WTC11 (cell line): ENCODE measurements around the gene DLX1. TPM values are rescaled to one million over a fixed set of nuclear protein-coding genes. Genes with fewer than 3 reads are reported as not detected.

Experiments used
- ATAC-seq: fragments of 200-7000 bp; cut with Tn5 transposase; 2 replicates; pipeline ENCODE4 v1.10.0; 2021; ENCODE audit warnings: mild to moderate bottlenecking, moderate library complexity
- CTCF ChIA-PET: fragments of 300-600 bp; sonication (Branson Sonifier 250); formaldehyde crosslinking; loops from one replicate; lab custom pipeline; 2021; ENCODE audit warnings: antibody characterized with exemption; lab: Charles Lee
- POLR2A ChIA-PET: fragments of 350-600 bp; sonication (Branson Sonifier 250); formaldehyde crosslinking; loops from one replicate; lab custom pipeline; 2021; ENCODE audit warnings: antibody characterized with exemption; lab: Charles Lee
- DNase-seq: peaks from one replicate; pipeline ENCODE4 v3.0.0; 2021; ENCODE audit warnings: low spot score
- H3K27ac Mint-ChIP-seq: 2 replicates; pipeline ENCODE4 v1.8.0; 2021; ENCODE audit warnings: mixed read lengths
- H3K27me3 Mint-ChIP-seq: 2 replicates; pipeline ENCODE4 v1.8.0; 2021; ENCODE audit warnings: low read depth, mild to moderate bottlenecking, moderate library complexity, mixed read lengths
- H3K36me3 Mint-ChIP-seq: 2 replicates; pipeline ENCODE4 v1.8.0; 2021; ENCODE audit warnings: mixed read lengths
- H3K4me1 Mint-ChIP-seq: 2 replicates; pipeline ENCODE4 v1.8.0; 2022; ENCODE audit warnings: mixed read lengths
- H3K4me3 Mint-ChIP-seq: 2 replicates; pipeline ENCODE4 v1.8.0; 2021; ENCODE audit warnings: mild to moderate bottlenecking, moderate library complexity, mixed read lengths
- H3K9me3 Mint-ChIP-seq: 2 replicates; pipeline ENCODE4 v1.8.0; 2021; ENCODE audit warnings: mixed read lengths
- ESRRA ChIP-seq: sonication (generic); formaldehyde crosslinking; IDR thresholded peaks from 2 replicates; pipeline ENCODE4 v1.8.1; 2022; ENCODE audit warnings: mild to moderate bottlenecking, missing genetic modification reagents, borderline replicate concordance
- FOXJ3 ChIP-seq: sonication (generic); formaldehyde crosslinking; IDR thresholded peaks from 2 replicates; pipeline ENCODE4 v1.9.0; 2021; ENCODE audit warnings: missing genetic modification reagents, mild to moderate bottlenecking, borderline replicate concordance
- IRF2 ChIP-seq: sonication (generic); formaldehyde crosslinking; IDR thresholded peaks from 2 replicates; pipeline ENCODE4 v1.8.0; 2022; ENCODE audit warnings: low read depth, missing genetic modification reagents, borderline replicate concordance
- JAZF1 ChIP-seq: fragments of 250-450 bp; sonication (Bioruptor Pico); IDR thresholded peaks from 2 replicates; pipeline ENCODE4 v1.9.0; 2021; ENCODE audit warnings: moderate library complexity, mild to moderate bottlenecking, inconsistent platforms
- MXD4 ChIP-seq: fragments of 250-450 bp; sonication (Bioruptor Pico); IDR thresholded peaks from 2 replicates; pipeline ENCODE4 v1.8.0; 2021; ENCODE audit warnings: mild to moderate bottlenecking, moderate library complexity, borderline replicate concordance
- NR2C2 ChIP-seq: sonication (generic); formaldehyde crosslinking; IDR thresholded peaks from 2 replicates; pipeline ENCODE4 v1.8.0; 2022; ENCODE audit warnings: mild to moderate bottlenecking, missing genetic modification reagents
- NR3C1 ChIP-seq: sonication (generic); formaldehyde crosslinking; conservative IDR thresholded peaks from 2 replicates; pipeline ENCODE4 v1.8.1; 2023; ENCODE audit warnings: low read depth, mild to moderate bottlenecking, missing genetic modification reagents
- ZNF416 ChIP-seq: fragments of 250-450 bp; sonication (Bioruptor Pico); IDR thresholded peaks from 2 replicates; pipeline ENCODE4 v1.9.0; 2021; ENCODE audit warnings: mild to moderate bottlenecking, inconsistent platforms
- total RNA-seq: library from RNA; stranded (reverse); gene quantifications from 3 replicates; pipeline ENCODE4 v1.2.3, GENCODE V29; 2021
- TF ChIP-seq, protein P1 (sequence below): sonication (generic); formaldehyde crosslinking; IDR thresholded peaks from 2 replicates; pipeline ENCODE4 v1.8.1; 2023; ENCODE audit warnings: mild to moderate bottlenecking, missing genetic modification reagents, borderline replicate concordance
- TF ChIP-seq, protein P2 (sequence below): sonication (generic); formaldehyde crosslinking; IDR thresholded peaks from 2 replicates; pipeline ENCODE4 v1.8.1; 2022; ENCODE audit warnings: low read depth, mild to moderate bottlenecking, moderate library complexity, missing genetic modification reagents, borderline replicate concordance
- TF ChIP-seq, protein P3 (sequence below): fragments of 250-450 bp; sonication (Bioruptor Pico); IDR thresholded peaks from 2 replicates; pipeline ENCODE4 v2.1.2; 2022; ENCODE audit warnings: mild to moderate bottlenecking, moderate library complexity
- TF ChIP-seq, protein P4 (sequence below): sonication (generic); formaldehyde crosslinking; IDR thresholded peaks from 2 replicates; pipeline ENCODE4 v1.8.1; 2022; ENCODE audit warnings: mild to moderate bottlenecking, moderate library complexity, missing genetic modification reagents
- TF ChIP-seq, protein P5 (sequence below): sonication (generic); formaldehyde crosslinking; IDR thresholded peaks from 2 replicates; pipeline ENCODE4 v1.8.1; 2023; ENCODE audit warnings: mild to moderate bottlenecking, missing genetic modification reagents, moderate library complexity
- TF ChIP-seq, protein P6 (sequence below): sonication (generic); formaldehyde crosslinking; IDR thresholded peaks from 2 replicates; pipeline ENCODE4 v1.8.1; 2022; ENCODE audit warnings: mild to moderate bottlenecking, missing genetic modification reagents, moderate library complexity, borderline replicate concordance
- TF ChIP-seq, protein P7 (sequence below): sonication (generic); formaldehyde crosslinking; IDR thresholded peaks from 2 replicates; pipeline ENCODE4 v1.8.0; 2022; ENCODE audit warnings: mild to moderate bottlenecking, missing genetic modification reagents
- TF ChIP-seq, protein P8 (sequence below): sonication (generic); formaldehyde crosslinking; IDR thresholded peaks from 2 replicates; pipeline ENCODE4 v1.8.1; 2023; ENCODE audit warnings: mild to moderate bottlenecking, missing genetic modification reagents, moderate library complexity
- TF ChIP-seq, protein P9 (sequence below): sonication (generic); formaldehyde crosslinking; IDR thresholded peaks from 2 replicates; pipeline ENCODE4 v1.8.1; 2022; ENCODE audit warnings: low read depth, missing genetic modification reagents, borderline replicate concordance

DLX1 gene
- total RNA-seq, 1 experiment from 2014 or later: not detected

DNA sequence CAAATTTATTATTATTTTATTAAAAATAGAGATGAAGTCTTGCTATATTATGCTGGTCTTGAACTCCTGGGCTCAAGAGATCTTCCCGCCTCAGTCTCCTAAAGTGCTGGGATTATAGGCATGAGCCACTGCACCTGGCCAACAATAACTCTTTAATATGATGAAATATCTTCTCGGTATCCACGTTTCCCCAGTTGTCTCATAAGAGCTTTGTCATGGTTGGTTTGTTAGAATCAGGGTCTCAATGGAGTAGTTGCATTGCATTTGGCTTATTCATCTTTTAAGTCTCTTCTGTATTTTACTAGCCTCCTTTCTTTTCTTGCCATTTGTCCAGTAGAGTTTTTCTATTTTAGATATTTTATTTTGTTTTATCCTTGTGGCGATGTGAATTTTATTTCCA, 50.1 kb downstream of the DLX1 start:
- Mint-ChIP-seq H3K27me3 (peaks cover 79% of the 10 kb centered on the region), H3K36me3 (peaks cover 2% of the 10 kb centered on the region; the same call in 1 of the 2 replicates), H3K4me3 (no peak overlapping the region), H3K4me1 (peaks cover 37% of the 10 kb centered on the region), H3K9me3 (peaks cover 16% of the 10 kb centered on the region), H3K27ac (no peak overlapping the region)
- POLR2A ChIA-PET: no interaction called here
- TF ChIP-seq FOXJ3 (CRISPR knock-in tag): no peak
- TF ChIP-seq, protein P1, sequence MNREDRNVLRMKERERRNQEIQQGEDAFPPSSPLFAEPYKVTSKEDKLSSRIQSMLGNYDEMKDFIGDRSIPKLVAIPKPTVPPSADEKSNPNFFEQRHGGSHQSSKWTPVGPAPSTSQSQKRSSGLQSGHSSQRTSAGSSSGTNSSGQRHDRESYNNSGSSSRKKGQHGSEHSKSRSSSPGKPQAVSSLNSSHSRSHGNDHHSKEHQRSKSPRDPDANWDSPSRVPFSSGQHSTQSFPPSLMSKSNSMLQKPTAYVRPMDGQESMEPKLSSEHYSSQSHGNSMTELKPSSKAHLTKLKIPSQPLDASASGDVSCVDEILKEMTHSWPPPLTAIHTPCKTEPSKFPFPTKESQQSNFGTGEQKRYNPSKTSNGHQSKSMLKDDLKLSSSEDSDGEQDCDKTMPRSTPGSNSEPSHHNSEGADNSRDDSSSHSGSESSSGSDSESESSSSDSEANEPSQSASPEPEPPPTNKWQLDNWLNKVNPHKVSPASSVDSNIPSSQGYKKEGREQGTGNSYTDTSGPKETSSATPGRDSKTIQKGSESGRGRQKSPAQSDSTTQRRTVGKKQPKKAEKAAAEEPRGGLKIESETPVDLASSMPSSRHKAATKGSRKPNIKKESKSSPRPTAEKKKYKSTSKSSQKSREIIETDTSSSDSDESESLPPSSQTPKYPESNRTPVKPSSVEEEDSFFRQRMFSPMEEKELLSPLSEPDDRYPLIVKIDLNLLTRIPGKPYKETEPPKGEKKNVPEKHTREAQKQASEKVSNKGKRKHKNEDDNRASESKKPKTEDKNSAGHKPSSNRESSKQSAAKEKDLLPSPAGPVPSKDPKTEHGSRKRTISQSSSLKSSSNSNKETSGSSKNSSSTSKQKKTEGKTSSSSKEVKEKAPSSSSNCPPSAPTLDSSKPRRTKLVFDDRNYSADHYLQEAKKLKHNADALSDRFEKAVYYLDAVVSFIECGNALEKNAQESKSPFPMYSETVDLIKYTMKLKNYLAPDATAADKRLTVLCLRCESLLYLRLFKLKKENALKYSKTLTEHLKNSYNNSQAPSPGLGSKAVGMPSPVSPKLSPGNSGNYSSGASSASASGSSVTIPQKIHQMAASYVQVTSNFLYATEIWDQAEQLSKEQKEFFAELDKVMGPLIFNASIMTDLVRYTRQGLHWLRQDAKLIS (CRISPR knock-in tag): no peak
- TF ChIP-seq, protein P2, sequence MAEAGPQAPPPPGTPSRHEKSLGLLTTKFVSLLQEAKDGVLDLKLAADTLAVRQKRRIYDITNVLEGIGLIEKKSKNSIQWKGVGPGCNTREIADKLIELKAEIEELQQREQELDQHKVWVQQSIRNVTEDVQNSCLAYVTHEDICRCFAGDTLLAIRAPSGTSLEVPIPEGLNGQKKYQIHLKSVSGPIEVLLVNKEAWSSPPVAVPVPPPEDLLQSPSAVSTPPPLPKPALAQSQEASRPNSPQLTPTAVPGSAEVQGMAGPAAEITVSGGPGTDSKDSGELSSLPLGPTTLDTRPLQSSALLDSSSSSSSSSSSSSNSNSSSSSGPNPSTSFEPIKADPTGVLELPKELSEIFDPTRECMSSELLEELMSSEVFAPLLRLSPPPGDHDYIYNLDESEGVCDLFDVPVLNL: no peak
- no peak for TF ChIP-seq ESRRA (CRISPR knock-in tag)
- TF ChIP-seq, protein P3, sequence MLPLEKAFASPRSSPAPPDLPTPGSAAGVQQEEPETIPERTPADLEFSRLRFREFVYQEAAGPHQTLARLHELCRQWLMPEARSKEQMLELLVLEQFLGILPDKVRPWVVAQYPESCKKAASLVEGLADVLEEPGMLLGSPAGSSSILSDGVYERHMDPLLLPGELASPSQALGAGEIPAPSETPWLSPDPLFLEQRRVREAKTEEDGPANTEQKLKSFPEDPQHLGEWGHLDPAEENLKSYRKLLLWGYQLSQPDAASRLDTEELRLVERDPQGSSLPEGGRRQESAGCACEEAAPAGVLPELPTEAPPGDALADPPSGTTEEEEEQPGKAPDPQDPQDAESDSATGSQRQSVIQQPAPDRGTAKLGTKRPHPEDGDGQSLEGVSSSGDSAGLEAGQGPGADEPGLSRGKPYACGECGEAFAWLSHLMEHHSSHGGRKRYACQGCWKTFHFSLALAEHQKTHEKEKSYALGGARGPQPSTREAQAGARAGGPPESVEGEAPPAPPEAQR (CRISPR knock-in tag): no peak
- ATAC-seq (no peak), DNase-seq (no peak)
- CTCF ChIA-PET: interaction anchor here (2.4 kb wide), 1 partner anchor 8 kb away, joined by 15 read pairs; no protein-coding TSS in a partner anchor

DNA sequence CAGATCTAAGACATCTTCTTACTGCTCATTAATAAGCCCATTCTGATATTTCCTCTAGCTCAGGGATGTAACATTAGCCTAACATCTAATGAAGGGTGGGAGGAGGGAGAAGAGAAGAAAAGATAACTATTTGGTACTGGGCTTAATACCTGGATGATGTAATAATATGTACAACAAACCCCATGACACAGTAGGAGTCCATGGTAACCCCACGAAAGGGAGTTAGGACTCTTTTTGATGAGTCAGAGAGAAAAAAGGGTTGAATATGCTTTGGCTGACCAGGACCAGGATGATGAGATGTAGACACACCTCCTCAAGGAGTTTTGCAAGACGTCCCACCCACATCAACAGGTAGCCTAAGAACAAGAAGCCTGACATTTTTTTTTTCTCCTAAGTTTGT, 51.8 kb downstream of the DLX1 start:
- DNase-seq: no peak
- 0 out of 2 replicates have a peak, but pooled peaks cover 2% of the 10 kb centered on the region for H3K36me3 Mint-ChIP-seq

More for the DNA sequence above, 51.8 kb downstream of the DLX1 start:
- CTCF ChIA-PET: interaction anchor here (2.4 kb wide), 1 partner anchor 10 kb away, joined by 15 read pairs; no protein-coding TSS in a partner anchor
- Mint-ChIP-seq H3K27ac (no peak overlapping the region), H3K9me3 (peaks cover 16% of the 10 kb centered on the region), H3K27me3 (peaks cover 63% of the 10 kb centered on the region)
- no peak for ATAC-seq
- POLR2A ChIA-PET: no interaction called here
- TF ChIP-seq, protein P4, sequence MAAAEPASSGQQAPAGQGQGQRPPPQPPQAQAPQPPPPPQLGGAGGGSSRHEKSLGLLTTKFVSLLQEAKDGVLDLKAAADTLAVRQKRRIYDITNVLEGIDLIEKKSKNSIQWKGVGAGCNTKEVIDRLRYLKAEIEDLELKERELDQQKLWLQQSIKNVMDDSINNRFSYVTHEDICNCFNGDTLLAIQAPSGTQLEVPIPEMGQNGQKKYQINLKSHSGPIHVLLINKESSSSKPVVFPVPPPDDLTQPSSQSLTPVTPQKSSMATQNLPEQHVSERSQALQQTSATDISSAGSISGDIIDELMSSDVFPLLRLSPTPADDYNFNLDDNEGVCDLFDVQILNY (CRISPR knock-in tag): no peak
- TF ChIP-seq, protein P5, sequence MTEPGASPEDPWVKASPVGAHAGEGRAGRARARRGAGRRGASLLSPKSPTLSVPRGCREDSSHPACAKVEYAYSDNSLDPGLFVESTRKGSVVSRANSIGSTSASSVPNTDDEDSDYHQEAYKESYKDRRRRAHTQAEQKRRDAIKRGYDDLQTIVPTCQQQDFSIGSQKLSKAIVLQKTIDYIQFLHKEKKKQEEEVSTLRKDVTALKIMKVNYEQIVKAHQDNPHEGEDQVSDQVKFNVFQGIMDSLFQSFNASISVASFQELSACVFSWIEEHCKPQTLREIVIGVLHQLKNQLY (CRISPR knock-in tag): no peak
- TF ChIP-seq, protein P6, sequence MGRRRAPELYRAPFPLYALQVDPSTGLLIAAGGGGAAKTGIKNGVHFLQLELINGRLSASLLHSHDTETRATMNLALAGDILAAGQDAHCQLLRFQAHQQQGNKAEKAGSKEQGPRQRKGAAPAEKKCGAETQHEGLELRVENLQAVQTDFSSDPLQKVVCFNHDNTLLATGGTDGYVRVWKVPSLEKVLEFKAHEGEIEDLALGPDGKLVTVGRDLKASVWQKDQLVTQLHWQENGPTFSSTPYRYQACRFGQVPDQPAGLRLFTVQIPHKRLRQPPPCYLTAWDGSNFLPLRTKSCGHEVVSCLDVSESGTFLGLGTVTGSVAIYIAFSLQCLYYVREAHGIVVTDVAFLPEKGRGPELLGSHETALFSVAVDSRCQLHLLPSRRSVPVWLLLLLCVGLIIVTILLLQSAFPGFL: no peak
- TF ChIP-seq ZNF416: no peak
- TF ChIP-seq, protein P2: no peak
- TF ChIP-seq IRF2 (CRISPR knock-in tag): no peak
- TF ChIP-seq, protein P7, sequence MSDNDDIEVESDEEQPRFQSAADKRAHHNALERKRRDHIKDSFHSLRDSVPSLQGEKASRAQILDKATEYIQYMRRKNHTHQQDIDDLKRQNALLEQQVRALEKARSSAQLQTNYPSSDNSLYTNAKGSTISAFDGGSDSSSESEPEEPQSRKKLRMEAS (CRISPR knock-in tag): no peak
- no peak for TF ChIP-seq NR3C1
- TF ChIP-seq, protein P8, sequence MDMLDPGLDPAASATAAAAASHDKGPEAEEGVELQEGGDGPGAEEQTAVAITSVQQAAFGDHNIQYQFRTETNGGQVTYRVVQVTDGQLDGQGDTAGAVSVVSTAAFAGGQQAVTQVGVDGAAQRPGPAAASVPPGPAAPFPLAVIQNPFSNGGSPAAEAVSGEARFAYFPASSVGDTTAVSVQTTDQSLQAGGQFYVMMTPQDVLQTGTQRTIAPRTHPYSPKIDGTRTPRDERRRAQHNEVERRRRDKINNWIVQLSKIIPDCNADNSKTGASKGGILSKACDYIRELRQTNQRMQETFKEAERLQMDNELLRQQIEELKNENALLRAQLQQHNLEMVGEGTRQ (CRISPR knock-in tag): no peak
- TF ChIP-seq JAZF1 (CRISPR knock-in tag): no peak
- TF ChIP-seq MXD4 (CRISPR knock-in tag): no peak
- no peak for TF ChIP-seq NR2C2 (CRISPR knock-in tag)
- TF ChIP-seq, protein P9, sequence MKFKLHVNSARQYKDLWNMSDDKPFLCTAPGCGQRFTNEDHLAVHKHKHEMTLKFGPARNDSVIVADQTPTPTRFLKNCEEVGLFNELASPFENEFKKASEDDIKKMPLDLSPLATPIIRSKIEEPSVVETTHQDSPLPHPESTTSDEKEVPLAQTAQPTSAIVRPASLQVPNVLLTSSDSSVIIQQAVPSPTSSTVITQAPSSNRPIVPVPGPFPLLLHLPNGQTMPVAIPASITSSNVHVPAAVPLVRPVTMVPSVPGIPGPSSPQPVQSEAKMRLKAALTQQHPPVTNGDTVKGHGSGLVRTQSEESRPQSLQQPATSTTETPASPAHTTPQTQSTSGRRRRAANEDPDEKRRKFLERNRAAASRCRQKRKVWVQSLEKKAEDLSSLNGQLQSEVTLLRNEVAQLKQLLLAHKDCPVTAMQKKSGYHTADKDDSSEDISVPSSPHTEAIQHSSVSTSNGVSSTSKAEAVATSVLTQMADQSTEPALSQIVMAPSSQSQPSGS (CRISPR knock-in tag): no peak
- TF ChIP-seq, all 79 proteins: peak for 0
- peaks cover 24% of the 10 kb centered on the region for H3K4me1 Mint-ChIP-seq
- H3K4me3 Mint-ChIP-seq: no peak overlapping the region
